Measurements from ENCODE around the gene KIF16B. TPM values are rescaled to one million over a fixed set of nuclear protein-coding genes. Genes with fewer than 3 reads are reported as not detected.
A peak's percentile ranks its signal among the peaks of the same experiment; 100 is the strongest.

Gene KIF16B
- total RNA-seq, 1 donor = 13.4 TPM

GRCh38 chr20:16517946-16518783, 55.1 kb downstream of the KIF16B start:
- peak; percentile 56 for DNase-seq (ENCODE audit: low read depth)
- no peak overlapping the region for H3K4me3 ChIP-seq (ENCODE audit: low read depth, low read length)
- TF ChIP-seq CTCF (IDR thresholded peaks at IDR 0.05; ENCODE audit: insufficient read depth, low read depth, low read length) = peak; percentile 71

- no peak for DNase-seq (ENCODE audit: low read depth)
- no peak for TF ChIP-seq CTCF (IDR thresholded peaks at IDR 0.05; ENCODE audit: insufficient read depth, low read depth, low read length)
Measured at GRCh38 chr20:16516794-16517193, 56.5 kb downstream of the KIF16B start.

GRCh38 chr20:16515046-16515445, 58.2 kb downstream of the KIF16B start:
- no peak for TF ChIP-seq CTCF (IDR thresholded peaks at IDR 0.05; ENCODE audit: insufficient read depth, low read depth, low read length)
- no peak for DNase-seq (ENCODE audit: low read depth)

More at GRCh38 chr20:16516794-16517193, 56.5 kb downstream of the KIF16B start:
- no peak overlapping the region for H3K4me3 ChIP-seq (ENCODE audit: low read depth, low read length)

GRCh38 chr20:16514140-16514539, 59.1 kb downstream of the KIF16B start:
- H3K4me3 ChIP-seq (ENCODE audit: low read depth, low read length) = no peak overlapping the region
- no peak for DNase-seq (ENCODE audit: low read depth)
- TF ChIP-seq CTCF (IDR thresholded peaks at IDR 0.05; ENCODE audit: insufficient read depth, low read depth, low read length) = no peak

More at GRCh38 chr20:16515046-16515445, 58.2 kb downstream of the KIF16B start:
- no peak overlapping the region for H3K4me3 ChIP-seq (ENCODE audit: low read depth, low read length)

GRCh38 chr20:16505894-16506293, 67.4 kb downstream of the KIF16B start:
- no peak for DNase-seq (ENCODE audit: low read depth)
- no peak overlapping the region for H3K4me3 ChIP-seq (ENCODE audit: low read depth, low read length)
- TF ChIP-seq CTCF (IDR thresholded peaks at IDR 0.05; ENCODE audit: insufficient read depth, low read depth, low read length) = no peak

- H3K4me3 ChIP-seq (ENCODE audit: low read depth, low read length) = no peak overlapping the region
- no peak for DNase-seq (ENCODE audit: low read depth)
- no peak for TF ChIP-seq CTCF (IDR thresholded peaks at IDR 0.05; ENCODE audit: insufficient read depth, low read depth, low read length)
Measured at GRCh38 chr20:16501301-16501700, 71.9 kb downstream of the KIF16B start.
